A673 (cell line): ENCODE results near the gene HSF5.

Source experiments
- CTCF ChIP-seq: fragments of 300-800, 200-600 bp; sonication (generic); conservative IDR thresholded peaks from 2 replicates; pipeline ENCODE4 v1.5.1; 2017; ENCODE audit warnings: low read depth, mild to moderate bottlenecking, antibody characterized with exemption, low read length, moderate library complexity, mixed read lengths
- EZH2 ChIP-seq: fragments of 200-600 bp; sonication (generic); IDR thresholded peaks from 2 replicates; pipeline ENCODE4 v1.6.1; 2017; ENCODE audit warnings: borderline replicate concordance, low read depth, mild to moderate bottlenecking, mixed read lengths, antibody characterized with exemption, low read length; ENCODE audit not compliant: poor library complexity, severe bottlenecking

- TF ChIP-seq CTCF (no peak), EZH2 (no peak)
Observed at GRCh38 chr17:58536542-58536941, 48.3 kb upstream of the HSF5 start.
